Esophagus muscularis mucosa (tissue), 4 donors: Measurements from ENCODE around the gene GSE1. TPM values are rescaled to one million over a fixed set of nuclear protein-coding genes. Genes with fewer than 3 reads are reported as not detected.

Experiments used
- DNase-seq: peaks from one replicate; pipeline ENCODE4 v3.0.0-alpha.2; 2017; ENCODE audit errors: extremely low spot score
- H3K27ac ChIP-seq, 4 donors: fragments of 200-600 bp; sonication (generic); replicated peaks in 1 of 4; 1 replicate in 3 of 4; 2 replicates in 1 of 4; pipeline ENCODE4 v1.5.1; 2016 to 2019; ENCODE audit warnings: mild to moderate bottlenecking in 1 of 4
- H3K27me3 ChIP-seq, 4 donors: fragments of 200-600 bp; sonication (generic); one replicate each; pipeline versions ENCODE4 v1.5.1 to v1.6.0; 2016 to 2019
- H3K36me3 ChIP-seq, 4 donors: fragments of 200-600 bp; sonication (generic); one replicate each; pipeline ENCODE4 v1.5.1; 2016 to 2019
- H3K4me1 ChIP-seq, 4 donors: fragments of 200-600 bp; sonication (generic); one replicate each; pipeline ENCODE4 v1.5.1; 2016 to 2019
- H3K4me3 ChIP-seq, 4 donors: fragments of 200-600 bp; sonication (generic); 1 replicate in 2 of 4; 2 replicates in 2 of 4; pipeline ENCODE4 v1.5.1; 2016 to 2019; ENCODE audit warnings: mild to moderate bottlenecking in 4 of 4, moderate library complexity in 1 of 4
- H3K9me3 ChIP-seq, 4 donors: fragments of 200-600 bp; sonication (generic); 1 replicate in 3 of 4; 2 replicates in 1 of 4; pipeline ENCODE4 v1.5.1; 2016 to 2019
- EP300 ChIP-seq: sonication (generic); formaldehyde crosslinking; IDR thresholded peaks from one replicate; pipeline ENCODE4 v1.6.1; 2017; ENCODE audit warnings: antibody characterized with exemption
- POLR2A ChIP-seq: fragments of 450-650 bp; IDR thresholded peaks from one replicate; pipeline ENCODE4 v1.6.1; 2017; ENCODE audit warnings: antibody characterized with exemption, moderate library complexity, mild to moderate bottlenecking, low read depth
- POLR2AphosphoS5 ChIP-seq, 2 donors: sonication (generic); formaldehyde crosslinking; IDR thresholded peaks; one replicate each; pipeline ENCODE4 v1.6.1; 2017; ENCODE audit warnings: antibody characterized with exemption in 2 of 2
- WGBS: methylation state at CpG from one replicate; pipeline ENCODE4 v1.1.5; 2018; 5-methylcytosine and 5-hydroxymethylcytosine counted together
- intact Hi-C: fragments of 100-400 bp; cut with DNase I; formaldehyde crosslinking; loops from one replicate; pipeline ENCODE4 v1.15.1; 2023
- total RNA-seq, 4 donors: library from RNA; depleted of rRNA; stranded (reverse); fragments of >200 nt; gene quantifications; one replicate each; pipeline versions ENCODE4 v1.1.0 to v1.2.1, GENCODE V29; 2016
- TF ChIP-seq, protein P1 (sequence below), 3 experiments: fragments of 200-600 bp in 2 of 3; fragments of 450-650 bp in 1 of 3; sonication (generic) in 2 of 3; IDR thresholded peaks; one replicate each; pipeline ENCODE4 v1.5.1; 2017 to 2019; ENCODE audit warnings: antibody characterized with exemption in 3 of 3, mild to moderate bottlenecking in 2 of 3, moderate library complexity in 1 of 3

The GSE1 gene
- total RNA-seq, 4 donors from 2014 or later, result 45.4 to 79.4 (median 49.5) TPM

GRCh38 chr16:85715169-85716021, 102.3 kb downstream of the GSE1 start:
- intact Hi-C loops, result loop anchor here (10.0 kb wide), 2 partner anchors 411 to 441 kb away; no protein-coding TSS in a partner anchor
- DNase-seq, result no peak
- Histone ChIP-seq H3K4me3 (no peak overlapping the region), H3K27ac (no peak overlapping the region), H3K9me3 (peaks cover 0 to 11% (median 3%) of the 10 kb centered on the region in 4 donors), H3K27me3 (peaks cover 0 to 9% (median 0%) of the 10 kb centered on the region in 4 donors), H3K4me1 (peaks cover 13 to 29% (median 23%) of the 10 kb centered on the region in 4 donors), H3K36me3 (no peaks in the 10 kb centered on the region)
- TF ChIP-seq EP300 (no peak), POLR2AphosphoS5 (IDR thresholded peaks at IDR 0.05) (no peak), POLR2A (no peak)
- TF ChIP-seq, protein P1, sequence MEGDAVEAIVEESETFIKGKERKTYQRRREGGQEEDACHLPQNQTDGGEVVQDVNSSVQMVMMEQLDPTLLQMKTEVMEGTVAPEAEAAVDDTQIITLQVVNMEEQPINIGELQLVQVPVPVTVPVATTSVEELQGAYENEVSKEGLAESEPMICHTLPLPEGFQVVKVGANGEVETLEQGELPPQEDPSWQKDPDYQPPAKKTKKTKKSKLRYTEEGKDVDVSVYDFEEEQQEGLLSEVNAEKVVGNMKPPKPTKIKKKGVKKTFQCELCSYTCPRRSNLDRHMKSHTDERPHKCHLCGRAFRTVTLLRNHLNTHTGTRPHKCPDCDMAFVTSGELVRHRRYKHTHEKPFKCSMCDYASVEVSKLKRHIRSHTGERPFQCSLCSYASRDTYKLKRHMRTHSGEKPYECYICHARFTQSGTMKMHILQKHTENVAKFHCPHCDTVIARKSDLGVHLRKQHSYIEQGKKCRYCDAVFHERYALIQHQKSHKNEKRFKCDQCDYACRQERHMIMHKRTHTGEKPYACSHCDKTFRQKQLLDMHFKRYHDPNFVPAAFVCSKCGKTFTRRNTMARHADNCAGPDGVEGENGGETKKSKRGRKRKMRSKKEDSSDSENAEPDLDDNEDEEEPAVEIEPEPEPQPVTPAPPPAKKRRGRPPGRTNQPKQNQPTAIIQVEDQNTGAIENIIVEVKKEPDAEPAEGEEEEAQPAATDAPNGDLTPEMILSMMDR (IDR thresholded peaks at IDR 0.05), result no peak
- 69% methylated on average over 22 of the region's 22 CpGs for WGBS

GRCh38 chr16:85716022-85716679, 103.0 kb downstream of the GSE1 start:
- WGBS, result 62% methylated on average over 9 of the region's 9 CpGs
- no peak overlapping the region for H3K27ac ChIP-seq
- intact Hi-C loops, result loop anchor here (10.0 kb wide), 2 partner anchors 411 to 441 kb away; no protein-coding TSS in a partner anchor

GRCh38 chr16:85716680-85717038, 103.5 kb downstream of the GSE1 start:
- H3K27ac ChIP-seq, result no peak overlapping the region
- peaks cover 0 to 9% (median 0%) of the 10 kb centered on the region in 4 donors for H3K27me3 ChIP-seq
- peaks cover 13 to 29% (median 23%) of the 10 kb centered on the region in 4 donors for H3K4me1 ChIP-seq
- no peak for DNase-seq
- no peak overlapping the region for H3K4me3 ChIP-seq
- no peak for TF ChIP-seq POLR2AphosphoS5 (IDR thresholded peaks at IDR 0.05)
- TF ChIP-seq, protein P1 (IDR thresholded peaks at IDR 0.05), result no peak
- TF ChIP-seq EP300, result no peak
- TF ChIP-seq POLR2A, result no peak
- 67% methylated on average over 1 of the region's 3 CpGs for WGBS
- H3K9me3 ChIP-seq, result peaks cover 0 to 10% (median 3%) of the 10 kb centered on the region in 4 donors
- no peaks in the 10 kb centered on the region for H3K36me3 ChIP-seq
- intact Hi-C loops, result loop anchor here (1.0 to 10.0 kb wide), 3 partner anchors 57 to 442 kb away; no protein-coding TSS in a partner anchor

More at GRCh38 chr16:85716022-85716679, 103.0 kb downstream of the GSE1 start:
- peaks cover 13 to 29% (median 23%) of the 10 kb centered on the region in 4 donors for H3K4me1 ChIP-seq
- H3K27me3 ChIP-seq, result peaks cover 0 to 9% (median 0%) of the 10 kb centered on the region in 4 donors
- no peak overlapping the region for H3K4me3 ChIP-seq
- TF ChIP-seq POLR2A (no peak), EP300 (no peak), POLR2AphosphoS5 (IDR thresholded peaks at IDR 0.05) (no peak)
- TF ChIP-seq, protein P1 (IDR thresholded peaks at IDR 0.05), result no peak
- no peak for DNase-seq
- no peaks in the 10 kb centered on the region for H3K36me3 ChIP-seq
- H3K9me3 ChIP-seq, result peaks cover 0 to 11% (median 3%) of the 10 kb centered on the region in 4 donors

DNA sequence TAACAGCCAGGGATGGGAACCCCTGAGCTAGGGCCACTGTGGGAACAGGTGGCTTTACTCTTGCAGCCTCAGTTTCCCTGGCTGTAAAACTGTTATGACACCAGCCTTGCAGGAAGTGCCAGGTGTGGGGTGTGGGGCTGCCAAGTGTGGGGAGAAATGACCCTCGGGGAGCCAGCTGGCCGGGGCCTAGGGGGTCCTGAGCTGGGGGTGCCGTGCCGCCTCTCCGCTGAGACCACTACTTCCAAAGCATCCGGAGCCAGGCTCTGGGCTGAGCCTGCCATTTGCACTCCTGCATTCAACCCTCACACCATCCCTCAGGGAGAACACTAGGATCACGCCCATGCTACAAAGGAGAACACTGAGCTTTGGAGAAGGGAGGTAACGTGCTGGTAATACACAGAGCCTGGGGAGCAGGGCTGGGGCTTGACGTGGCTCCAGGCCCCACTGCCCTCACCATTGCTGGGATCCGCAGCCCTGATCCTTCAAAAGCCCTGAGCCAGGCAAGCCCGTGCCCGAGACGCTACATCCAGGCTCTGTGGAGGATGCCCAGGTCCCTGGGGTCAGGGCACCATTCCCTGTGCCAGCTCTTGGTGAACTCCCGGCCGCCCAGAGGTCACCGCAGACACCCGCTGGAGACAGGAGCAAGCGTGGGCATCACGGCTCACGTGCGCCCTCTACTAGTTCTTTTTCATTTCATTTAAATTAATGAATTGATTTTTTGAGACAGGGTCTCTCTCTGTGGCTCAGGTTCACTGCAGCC, 104.5 kb downstream of the GSE1 start:
- Histone ChIP-seq H3K27ac (no peak overlapping the region), H3K27me3 (peaks cover 0 to 9% (median 0%) of the 10 kb centered on the region in 4 donors), H3K4me1 (peaks cover 13 to 29% (median 23%) of the 10 kb centered on the region in 4 donors), H3K9me3 (peaks cover 0 to 1% (median 0%) of the 10 kb centered on the region in 4 donors), H3K36me3 (no peaks in the 10 kb centered on the region), H3K4me3 (no peak overlapping the region)
- TF ChIP-seq, protein P1 (IDR thresholded peaks at IDR 0.05), result peak; percentile 68 to 71 (median 69)
- no peak for TF ChIP-seq EP300
- intact Hi-C loops, result loop anchor here (1.0 to 10.0 kb wide), 3 partner anchors 58 to 443 kb away; no protein-coding TSS in a partner anchor
- 22% methylated on average over 12 of the region's 21 CpGs for WGBS
- DNase-seq, result no peak
